Kasumi-1 (cell line): ENCODE results near the gene LEAP2.
A peak's percentile ranks its signal among the peaks of the same experiment; 100 is the strongest.
"Not testable (repeated sequence)": the region's sequence is repeated elsewhere in the genome, so short reads cannot be mapped to it uniquely, and the experiment has no call there.

ENCODE experiments used
- DNase-seq, 2 experiments: peaks; one replicate each; lab custom pipeline; 2025; lab: John Stamatoyannopoulos, UW

Gene LEAP2

GRCh38 chr5:132840896-132841295, 32.6 kb upstream of the LEAP2 start:
- DNase-seq = no peak

- peak in 1 of 2 experiments; percentile 20 for DNase-seq
Observed at GRCh38 chr5:132841305-132841704, 32.2 kb upstream of the LEAP2 start.

- no peak for DNase-seq
Observed at GRCh38 chr5:132848270-132848669, 25.2 kb upstream of the LEAP2 start.

- DNase-seq = no peak
Observed at GRCh38 chr5:132849347-132849746, 24.1 kb upstream of the LEAP2 start.

GRCh38 chr5:132850066-132850465, 23.4 kb upstream of the LEAP2 start:
- no peak for DNase-seq

- DNase-seq = no peak
Observed at GRCh38 chr5:132853323-132853722, 20.1 kb upstream of the LEAP2 start.

GRCh38 chr5:132853790-132854189, 19.7 kb upstream of the LEAP2 start:
- peak in 1 of 2 experiments; percentile 22 for DNase-seq

GRCh38 chr5:132854301-132854700, 19.2 kb upstream of the LEAP2 start:
- DNase-seq = no peak

- not testable (repeated sequence) for DNase-seq
Observed at GRCh38 chr5:132854992-132855391, 18.5 kb upstream of the LEAP2 start.

GRCh38 chr5:132856011-132856410, 17.5 kb upstream of the LEAP2 start:
- no peak for DNase-seq

- no peak for DNase-seq
Observed at GRCh38 chr5:132859889-132860437, 13.5 kb upstream of the LEAP2 start.

- no peak for DNase-seq
Observed at GRCh38 chr5:132860742-132861141, 12.7 kb upstream of the LEAP2 start.

- no peak for DNase-seq
Observed at GRCh38 chr5:132865668-132866341, 7.7 kb upstream of the LEAP2 start.

- DNase-seq = peak; percentile 99
Observed at GRCh38 chr5:132866342-132867045, 7.0 kb upstream of the LEAP2 start, which contains the start of the genes GDF9 and UQCRQ. Gene GDF9, minus strand, starts transcription at chr5:132866469. Its CDS starts 1,936 bp downstream, at chr5:132864533. Gene UQCRQ, plus strand, starts transcription at chr5:132866642. Its CDS starts 240 bp downstream, at chr5:132866882.

- no peak for DNase-seq
Observed at GRCh38 chr5:132867046-132867451, 6.4 kb upstream of the LEAP2 start.

GRCh38 chr5:132868754-132869153, 4.7 kb upstream of the LEAP2 start:
- no peak for DNase-seq

- DNase-seq = no peak
Observed at GRCh38 chr5:132870801-132871200, 2.7 kb upstream of the LEAP2 start.

- no peak for DNase-seq
Observed at GRCh38 chr5:132871459-132872284, 1.8 kb upstream of the LEAP2 start.

- no peak for DNase-seq
Observed at GRCh38 chr5:132872788-132873118, 715 bp upstream of the LEAP2 start.

GRCh38 chr5:132873930-132874271, 433 bp downstream of the LEAP2 start:
- no peak for DNase-seq

GRCh38 chr5:132876020-132876759, 2.7 kb downstream of the LEAP2 start:
- no peak for DNase-seq

- DNase-seq = no peak
Observed at GRCh38 chr5:132877466-132877865, 4.0 kb downstream of the LEAP2 start.
